Chondrocyte (in vitro differentiated cells): ENCODE data around the gene MRNIP. TPM values are rescaled to one million over a fixed set of nuclear protein-coding genes. Genes with fewer than 3 reads are reported as not detected.

Experiments used
- DNase-seq: peaks from one replicate; pipeline ENCODE4 v3.0.0; 2021; ENCODE audit warnings: mixed read lengths, low spot score
- H3K27ac Mint-ChIP-seq: one replicate; pipeline ENCODE4 v1.8.0; 2021; ENCODE audit warnings: mild to moderate bottlenecking, moderate library complexity, mixed read lengths; ENCODE audit not compliant: unreplicated experiment
- H3K27me3 Mint-ChIP-seq: 2 replicates; pipeline ENCODE4 v1.8.0; 2021; ENCODE audit warnings: low read depth, mixed read lengths
- H3K36me3 Mint-ChIP-seq: 2 replicates; pipeline ENCODE4 v1.8.0; 2021; ENCODE audit warnings: low read depth, mixed read lengths
- H3K4me1 Mint-ChIP-seq: 2 replicates; pipeline ENCODE4 v1.8.0; 2021; ENCODE audit warnings: low read depth, mild to moderate bottlenecking, mixed read lengths
- H3K4me3 Mint-ChIP-seq: one replicate; pipeline ENCODE4 v1.8.0; 2021; ENCODE audit warnings: mild to moderate bottlenecking, moderate library complexity, mixed read lengths; ENCODE audit not compliant: unreplicated experiment
- H3K9me3 Mint-ChIP-seq: 2 replicates; pipeline ENCODE4 v1.8.0; 2021; ENCODE audit warnings: low read depth, mixed read lengths
- long read RNA-seq: library from polyadenylated mRNA; stranded (forward); transcript quantifications from one replicate; pipeline ENCODE4 v2.0.0, GENCODE V29; 2021
- total RNA-seq: library from RNA; stranded (reverse); gene quantifications from 3 replicates; pipeline ENCODE4 v1.2.1, GENCODE V29; 2021
- TF ChIP-seq, protein P1 (sequence below): fragments of 200-600 bp; sonication (generic); IDR thresholded peaks from 2 replicates; pipeline ENCODE4 v1.5.0; 2021; ENCODE audit warnings: antibody characterized with exemption, mild to moderate bottlenecking, moderate library complexity

Gene MRNIP, protein sequence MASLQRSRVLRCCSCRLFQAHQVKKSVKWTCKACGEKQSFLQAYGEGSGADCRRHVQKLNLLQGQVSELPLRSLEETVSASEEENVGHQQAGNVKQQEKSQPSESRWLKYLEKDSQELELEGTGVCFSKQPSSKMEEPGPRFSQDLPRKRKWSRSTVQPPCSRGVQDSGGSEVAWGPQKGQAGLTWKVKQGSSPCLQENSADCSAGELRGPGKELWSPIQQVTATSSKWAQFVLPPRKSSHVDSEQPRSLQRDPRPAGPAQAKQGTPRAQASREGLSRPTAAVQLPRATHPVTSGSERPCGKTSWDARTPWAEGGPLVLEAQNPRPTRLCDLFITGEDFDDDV
- 13.4 to 20.0 TPM (median 16.4 TPM) in 3 replicates for total RNA-seq
- long read RNA-seq, full-length matches to known transcripts: 18 of 20 reads
- long read RNA-seq, partial matches to known transcripts: 0 of 20 reads
- long read RNA-seq, other reads (novel, unspliced or antisense): 2 of 20 reads

DNA sequence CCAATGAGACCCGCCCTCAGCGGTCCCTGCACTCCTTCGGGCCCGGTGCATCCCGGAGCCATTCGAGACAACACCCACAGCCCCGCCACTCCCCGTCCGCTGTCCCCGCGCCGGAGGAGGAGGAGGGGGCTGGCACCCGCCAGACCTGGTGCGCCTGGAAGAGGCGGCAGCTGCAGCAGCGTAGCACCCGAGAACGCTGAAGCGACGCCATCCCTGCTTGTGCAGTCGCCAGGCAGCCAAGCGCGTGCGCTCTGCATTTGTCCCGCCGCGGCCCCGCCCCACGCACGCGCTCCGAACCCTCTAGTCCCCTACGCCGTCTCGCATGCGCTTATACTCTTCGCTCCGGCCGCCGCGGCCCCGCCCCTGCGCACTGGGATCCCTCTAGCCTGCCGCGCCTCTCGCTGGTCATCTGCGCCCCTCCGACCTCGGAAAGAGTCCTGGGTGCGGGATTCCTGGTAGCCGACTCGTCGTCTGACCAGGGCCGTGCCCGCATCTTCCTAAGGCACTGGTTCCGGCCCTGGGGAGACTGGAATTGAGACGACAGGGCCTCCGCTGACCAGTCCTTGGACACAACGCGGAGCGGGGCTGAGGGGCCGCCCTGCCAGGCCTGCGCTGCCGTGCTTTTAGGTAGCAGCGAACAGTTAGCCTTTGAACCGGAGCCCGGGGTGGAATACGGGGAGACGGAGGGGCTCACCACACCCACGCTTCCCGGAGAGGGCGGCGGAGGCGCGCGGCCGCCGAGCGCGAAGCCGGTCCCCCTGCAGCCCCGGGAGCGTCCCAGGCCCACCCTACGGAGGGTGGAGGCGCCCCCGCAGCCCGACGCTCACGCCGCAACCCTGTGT is at the start of gene MRNIP:
TSS of gene MRNIP (minus strand) at position 232 of the 842 bp plus-strand sequence. CDS start at position 211, 21 bp downstream.
- peak within 1 kb of the TSS; percentile 98 for H3K4me3 Mint-ChIP-seq
- peak within 1 kb of the TSS; percentile 96 for H3K27ac Mint-ChIP-seq
- H3K36me3 Mint-ChIP-seq: peaks cover 7% of the 10 kb centered on the region

DNA sequence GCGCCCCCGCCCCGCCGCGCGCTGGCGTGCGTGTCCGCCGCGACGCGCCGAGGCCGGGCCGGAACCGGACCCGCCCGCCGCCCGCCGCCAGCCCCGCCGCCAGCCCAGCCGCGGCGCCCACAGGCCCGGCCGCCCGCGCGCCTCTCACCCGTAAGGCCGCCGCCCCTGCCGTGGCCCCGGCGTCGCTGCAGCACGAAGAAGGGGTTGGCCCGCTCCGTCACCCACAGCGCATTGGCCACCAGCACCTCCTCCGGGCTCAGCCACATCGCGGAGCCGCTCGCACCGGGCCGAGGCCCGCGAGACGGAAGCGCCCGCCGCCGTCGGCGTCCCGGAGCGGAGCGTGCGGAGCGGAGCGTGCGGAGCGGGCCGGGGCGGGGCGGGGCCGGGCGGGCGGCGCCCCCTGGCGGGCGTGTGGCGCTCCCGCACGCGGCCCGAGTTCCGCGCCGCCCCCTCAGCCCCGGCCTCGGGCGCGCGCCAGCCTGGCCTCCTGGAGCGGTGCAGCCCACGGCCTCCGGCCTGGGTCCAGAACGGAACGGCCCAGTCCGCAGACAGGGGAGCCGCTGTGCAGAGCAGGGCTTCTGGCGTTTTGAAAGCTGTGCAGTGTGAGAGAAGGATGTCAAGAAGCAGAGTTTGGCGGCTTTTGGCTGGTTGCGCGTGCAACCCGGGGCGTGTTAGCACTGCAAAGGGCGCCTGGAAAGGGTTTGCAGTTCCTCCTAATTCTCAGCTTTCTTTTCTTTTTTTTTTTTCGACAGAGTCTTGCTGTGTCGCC is 49.1 kb upstream of the MRNIP start, which contains the start of gene TBC1D9B:
TSS of gene TBC1D9B (minus strand) at position 342 of the 769 bp plus-strand sequence. CDS start at position 266, 76 bp downstream.
- peak within 1 kb of the TSS; percentile 88 for H3K27ac Mint-ChIP-seq
- no peaks in the 10 kb centered on the region for H3K9me3 Mint-ChIP-seq
- peaks cover 6% of the 10 kb centered on the region for H3K36me3 Mint-ChIP-seq
- TF ChIP-seq, protein P1, sequence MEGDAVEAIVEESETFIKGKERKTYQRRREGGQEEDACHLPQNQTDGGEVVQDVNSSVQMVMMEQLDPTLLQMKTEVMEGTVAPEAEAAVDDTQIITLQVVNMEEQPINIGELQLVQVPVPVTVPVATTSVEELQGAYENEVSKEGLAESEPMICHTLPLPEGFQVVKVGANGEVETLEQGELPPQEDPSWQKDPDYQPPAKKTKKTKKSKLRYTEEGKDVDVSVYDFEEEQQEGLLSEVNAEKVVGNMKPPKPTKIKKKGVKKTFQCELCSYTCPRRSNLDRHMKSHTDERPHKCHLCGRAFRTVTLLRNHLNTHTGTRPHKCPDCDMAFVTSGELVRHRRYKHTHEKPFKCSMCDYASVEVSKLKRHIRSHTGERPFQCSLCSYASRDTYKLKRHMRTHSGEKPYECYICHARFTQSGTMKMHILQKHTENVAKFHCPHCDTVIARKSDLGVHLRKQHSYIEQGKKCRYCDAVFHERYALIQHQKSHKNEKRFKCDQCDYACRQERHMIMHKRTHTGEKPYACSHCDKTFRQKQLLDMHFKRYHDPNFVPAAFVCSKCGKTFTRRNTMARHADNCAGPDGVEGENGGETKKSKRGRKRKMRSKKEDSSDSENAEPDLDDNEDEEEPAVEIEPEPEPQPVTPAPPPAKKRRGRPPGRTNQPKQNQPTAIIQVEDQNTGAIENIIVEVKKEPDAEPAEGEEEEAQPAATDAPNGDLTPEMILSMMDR: peak; percentile 64
- H3K27me3 Mint-ChIP-seq: no peaks in the 10 kb centered on the region
- peaks cover 17% of the 10 kb centered on the region for H3K4me1 Mint-ChIP-seq
- peak within 1 kb of the TSS; percentile 89 for H3K4me3 Mint-ChIP-seq
- peak; percentile 59 for DNase-seq

More for the DNA sequence above, at the start of gene MRNIP:
- Mint-ChIP-seq H3K4me1 (peaks cover 27% of the 10 kb centered on the region), H3K9me3 (no peaks in the 10 kb centered on the region), H3K27me3 (no peaks in the 10 kb centered on the region)
- TF ChIP-seq, protein P1: peak; percentile 50
- peak; percentile 98 for DNase-seq

DNA sequence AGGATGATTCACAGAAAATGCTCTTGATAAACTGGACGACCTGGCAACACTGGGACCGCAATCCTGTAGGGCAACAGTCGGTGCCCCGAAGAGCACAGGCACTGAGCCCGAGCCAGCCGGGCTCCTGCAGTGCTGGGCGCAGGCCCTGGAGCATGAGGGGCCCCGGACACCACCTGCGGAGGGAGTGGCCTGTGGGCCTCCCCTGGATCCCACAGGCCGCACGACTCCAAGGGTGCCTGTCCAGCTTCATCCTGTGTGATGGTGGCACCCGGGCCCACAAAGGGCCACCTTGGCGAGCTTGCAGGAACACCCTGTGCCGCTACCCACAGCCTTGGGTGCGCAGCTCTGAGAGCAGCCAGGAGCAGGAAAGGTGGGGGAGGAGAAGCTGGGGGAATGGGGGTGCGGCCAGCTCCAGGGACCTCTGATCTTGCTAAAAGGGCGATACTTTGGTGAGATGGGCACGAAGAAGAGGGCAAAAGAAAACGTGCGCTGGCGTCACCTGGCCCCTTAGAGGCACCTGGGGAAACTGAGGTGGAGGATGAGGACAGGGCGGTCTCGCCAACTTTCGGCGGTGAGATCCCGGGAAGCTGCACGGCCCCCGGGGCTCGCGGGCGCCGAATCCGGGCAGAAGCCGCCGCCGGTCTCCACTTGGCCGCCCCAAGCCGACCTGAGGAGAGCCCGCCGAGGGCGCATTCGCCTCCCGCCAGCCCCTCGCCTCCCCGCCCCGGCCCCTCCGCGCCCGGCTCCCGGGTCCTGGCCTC is 48.4 kb upstream of the MRNIP start:
- peak overlapping the region; percentile 89 for H3K4me3 Mint-ChIP-seq
- DNase-seq: peak; percentile 77
- H3K27me3 Mint-ChIP-seq: no peaks in the 10 kb centered on the region
- peaks cover 8% of the 10 kb centered on the region for H3K36me3 Mint-ChIP-seq
- TF ChIP-seq, protein P1: no peak
- peak overlapping the region; percentile 88 for H3K27ac Mint-ChIP-seq
- peaks cover 17% of the 10 kb centered on the region for H3K4me1 Mint-ChIP-seq
- no peaks in the 10 kb centered on the region for H3K9me3 Mint-ChIP-seq

DNA sequence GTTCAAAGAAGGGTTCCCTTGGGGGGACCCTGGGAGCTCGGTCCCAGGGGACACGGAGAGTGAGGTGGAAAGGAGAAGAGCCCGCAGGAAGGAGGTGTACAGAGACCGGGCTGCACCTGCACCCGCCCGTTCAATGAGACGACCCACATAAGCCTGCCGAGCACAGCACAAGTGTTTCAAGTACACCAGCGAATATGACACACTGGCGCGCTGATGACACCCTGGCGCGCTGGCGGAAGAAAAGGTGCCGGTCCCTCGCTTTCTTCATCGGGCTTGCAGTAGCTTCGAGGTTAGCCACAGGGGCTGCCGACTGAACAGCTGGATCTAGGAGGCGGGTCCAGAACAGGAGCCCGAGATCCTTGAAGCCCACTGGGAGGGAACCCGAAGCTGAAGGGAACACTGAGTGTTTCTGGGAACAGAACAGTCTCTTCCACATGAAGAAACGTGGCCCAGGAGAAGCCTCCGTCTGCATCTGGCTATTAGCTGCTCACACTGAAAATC is 47.7 kb upstream of the MRNIP start:
- H3K27me3 Mint-ChIP-seq: no peaks in the 10 kb centered on the region
- DNase-seq: peak; percentile 75

More for the DNA sequence above, 47.7 kb upstream of the MRNIP start:
- H3K27ac Mint-ChIP-seq: peak overlapping the region; percentile 71
- H3K4me1 Mint-ChIP-seq: peaks cover 17% of the 10 kb centered on the region
- TF ChIP-seq, protein P1: no peak
- peaks cover 8% of the 10 kb centered on the region for H3K36me3 Mint-ChIP-seq
- H3K4me3 Mint-ChIP-seq: peak overlapping the region; percentile 89
- no peaks in the 10 kb centered on the region for H3K9me3 Mint-ChIP-seq
